HEK293T (cell line): ENCODE results near the gene FRAT2.

Source experiments
- CTCF ChIA-PET: fragments of 350-600 bp; formaldehyde crosslinking; extraction: SDS; loops from one replicate; lab custom pipeline; 2021; ENCODE audit warnings: antibody characterized with exemption, inconsistent platforms; lab: Yijun Ruan, JAX
- POLR2A ChIA-PET: fragments of 350-600 bp; formaldehyde crosslinking; extraction: SDS; loops from one replicate; lab custom pipeline; 2020; ENCODE audit warnings: antibody characterized with exemption, inconsistent platforms; lab: Yijun Ruan, JAX
- DNase-seq: peaks from one replicate; pipeline ENCODE4 v3.0.0; 2012; ENCODE audit warnings: mixed read lengths; ENCODE audit errors: extremely low spot score
- ARNT ChIP-seq: fragments of 450-650 bp; IDR thresholded peaks from 2 replicates; pipeline ENCODE4 v1.6.1; 2017; ENCODE audit warnings: mild to moderate bottlenecking
- BHLHE40 ChIP-seq: fragments of 450-650 bp; IDR thresholded peaks from 2 replicates; pipeline ENCODE4 v1.6.1; 2016; ENCODE audit warnings: mild to moderate bottlenecking, moderate library complexity, borderline replicate concordance
- CTBP1 ChIP-seq: fragments of 450-650 bp; IDR thresholded peaks from 2 replicates; pipeline ENCODE4 v1.6.1; 2016; ENCODE audit warnings: borderline replicate concordance
- ELF4 ChIP-seq: fragments of 450-650 bp; IDR thresholded peaks from 2 replicates; pipeline ENCODE4 v1.6.1; 2017; ENCODE audit warnings: antibody characterized with exemption
- FOXA1 ChIP-seq: fragments of 450-650 bp; IDR thresholded peaks from 2 replicates; pipeline ENCODE4 v1.6.1; 2016; ENCODE audit warnings: mild to moderate bottlenecking
- FOXK2 ChIP-seq: fragments of 450-650 bp; IDR thresholded peaks from 2 replicates; pipeline ENCODE4 v1.6.1; 2016; ENCODE audit warnings: mild to moderate bottlenecking
- FOXM1 ChIP-seq: fragments of 450-650 bp; IDR thresholded peaks from 2 replicates; pipeline ENCODE4 v1.6.1; 2017; ENCODE audit warnings: mild to moderate bottlenecking, borderline replicate concordance
- HDGF ChIP-seq: fragments of 450-650 bp; IDR thresholded peaks from 2 replicates; pipeline ENCODE4 v1.6.1; 2017; ENCODE audit warnings: antibody characterized with exemption, borderline replicate concordance
- L3MBTL2 ChIP-seq: fragments of 450-650 bp; conservative IDR thresholded peaks from 2 replicates; pipeline ENCODE4 v1.6.1; 2016; ENCODE audit warnings: mild to moderate bottlenecking
- LEF1 ChIP-seq: fragments of 450-650 bp; IDR thresholded peaks from 2 replicates; pipeline ENCODE4 v1.6.1; 2017; ENCODE audit warnings: mild to moderate bottlenecking, borderline replicate concordance
- NFRKB ChIP-seq: fragments of 450-650 bp; IDR thresholded peaks from 2 replicates; pipeline ENCODE4 v1.6.1; 2016; ENCODE audit warnings: mild to moderate bottlenecking, moderate library complexity
- PKNOX1 ChIP-seq: fragments of 450-650 bp; IDR thresholded peaks from 2 replicates; pipeline ENCODE4 v1.6.1; 2016
- SP1 ChIP-seq: fragments of 450-650 bp; IDR thresholded peaks from 2 replicates; pipeline ENCODE4 v1.6.1; 2017
- SUZ12 ChIP-seq: fragments of 450-650 bp; IDR thresholded peaks from 2 replicates; pipeline ENCODE4 v1.6.1; 2016; ENCODE audit warnings: mild to moderate bottlenecking
- TARDBP ChIP-seq: fragments of 450-650 bp; IDR thresholded peaks from 2 replicates; pipeline ENCODE4 v1.6.1; 2016
- ZNF384 ChIP-seq: fragments of 450-650 bp; IDR thresholded peaks from 2 replicates; pipeline ENCODE4 v1.6.1; 2016

FRAT2 gene

GRCh38 chr10:97332591-97333350 is 1.8 kb downstream of the FRAT2 start:
- no peak for TF ChIP-seq ARNT
- no peak for TF ChIP-seq ELF4
- TF ChIP-seq TARDBP: no peak
- no peak for TF ChIP-seq NFRKB
- TF ChIP-seq CTBP1: no peak
- no peak for TF ChIP-seq SUZ12
- TF ChIP-seq PKNOX1: no peak
- no peak for TF ChIP-seq BHLHE40
- no peak for TF ChIP-seq HDGF
- no peak for TF ChIP-seq L3MBTL2
- TF ChIP-seq LEF1: no peak
- no peak for TF ChIP-seq ZNF384
- ChIA-PET CTCF (interaction anchor here (0.6 to 2.2 kb wide), 10 partner anchors 11 to 260 kb away, joined by 3 to 14 read pairs (median 4); partner anchors contain the start of genes ARHGAP19 and RRP12), POLR2A (interaction anchor here (0.6 to 3.8 kb wide), 12 partner anchors 7 to 149 kb away, joined by 3 to 22 read pairs (median 4); partner anchors contain the start of genes ARHGAP19, FRAT1 and RRP12)
- peak; percentile 48 for DNase-seq

- TF ChIP-seq ARNT (no peak), FOXA1 (no peak), ZNF384 (no peak), ELF4 (no peak), NFRKB (no peak), FOXK2 (no peak), TARDBP (no peak)
- ChIA-PET POLR2A (interaction anchor here (0.6 to 3.8 kb wide), 5 partner anchors 9 to 123 kb away, joined by 3 to 22 read pairs (median 4); partner anchors contain the start of genes ARHGAP19 and FRAT1), CTCF (interaction anchor here (1.7 kb wide), 1 partner anchor 52 kb away, joined by 18 read pairs; no protein-coding TSS in a partner anchor)
Measured at GRCh38 chr10:97331153-97331703, 3.3 kb downstream of the FRAT2 start.

GRCh38 chr10:97329766-97330165 is 4.8 kb downstream of the FRAT2 start:
- no peak for DNase-seq
- TF ChIP-seq ARNT (no peak), FOXK2 (no peak), ZNF384 (no peak), FOXA1 (no peak)
- ChIA-PET CTCF (interaction anchor here (0.7 to 1.7 kb wide), 2 partner anchors 51 to 243 kb away, joined by 3 to 18 read pairs; no protein-coding TSS in a partner anchor), POLR2A (interaction anchor here (1.1 kb wide), 1 partner anchor 10 kb away, joined by 5 read pairs; the partner anchor contains the start of gene FRAT1)

More at GRCh38 chr10:97331153-97331703, 3.3 kb downstream of the FRAT2 start:
- DNase-seq: no peak

GRCh38 chr10:97328646-97329453 is 5.7 kb downstream of the FRAT2 start:
- POLR2A ChIA-PET: interaction anchor here (0.6 to 2.7 kb wide), 3 partner anchors 9 to 1239 kb away, joined by 3 to 9 read pairs (median 5); partner anchors contain the start of genes ARHGAP19 and FRAT1
- TF ChIP-seq CTBP1 (peak; percentile 66; the same call in 1 of the 2 replicates), PKNOX1 (peak; percentile 77), FOXA1 (no peak)
- CTCF ChIA-PET: no interaction called here
- no peak for DNase-seq

- CTCF ChIA-PET: interaction anchor here (0.6 to 1.1 kb wide), 3 partner anchors 49 to 255 kb away, joined by 3 to 6 read pairs (median 4); no protein-coding TSS in a partner anchor
- TF ChIP-seq FOXK2 (no peak), ARNT (no peak), FOXM1 (no peak), BHLHE40 (no peak), SUZ12 (no peak), ZNF384 (no peak), CTBP1 (no peak), NFRKB (no peak), SP1 (no peak)
- no peak for DNase-seq
- POLR2A ChIA-PET: interaction anchor here (2.7 kb wide), 1 partner anchor 36 kb away, joined by 9 read pairs; the partner anchor contains the start of gene ARHGAP19
Measured at GRCh38 chr10:97327348-97328294, 6.9 kb downstream of the FRAT2 start.

- ChIA-PET POLR2A (interaction anchor here (1.3 to 1.4 kb wide), 2 partner anchors 8 to 34 kb away, joined by 3 to 4 read pairs; partner anchors contain the start of gene ARHGAP19), CTCF (no interaction called here)
- no peak for DNase-seq
- TF ChIP-seq PKNOX1: no peak
- no peak for TF ChIP-seq TARDBP
- no peak for TF ChIP-seq ELF4
- TF ChIP-seq BHLHE40: no peak
- TF ChIP-seq CTBP1: no peak
- no peak for TF ChIP-seq FOXA1
Measured at GRCh38 chr10:97325754-97326153, 8.8 kb downstream of the FRAT2 start.
